Rectal smooth muscle tissue (tissue), 1 donor: ENCODE results near the gene TSPAN16.
A peak's percentile ranks its signal among the peaks of the same experiment; 100 is the strongest.

ENCODE experiments used
- H3K27ac ChIP-seq: one replicate; pipeline ENCODE4 v1.7.0; 2013; ENCODE audit warnings: low read depth, low read length, inconsistent platforms
- H3K27me3 ChIP-seq: one replicate; pipeline ENCODE4 v1.7.0; 2013; ENCODE audit warnings: low read length; ENCODE audit not compliant: control insufficient read depth, insufficient read depth
- H3K36me3 ChIP-seq: one replicate; pipeline ENCODE4 v1.7.0; 2013; ENCODE audit warnings: low read length; ENCODE audit not compliant: control insufficient read depth, insufficient read depth
- H3K4me1 ChIP-seq: one replicate; pipeline ENCODE4 v1.7.0; 2013; ENCODE audit warnings: low read length; ENCODE audit not compliant: control insufficient read depth, insufficient read depth
- H3K4me3 ChIP-seq: one replicate; pipeline ENCODE4 v1.7.0; 2013; ENCODE audit warnings: low read length
- H3K9ac ChIP-seq: one replicate; pipeline ENCODE4 v1.7.0; 2013; ENCODE audit warnings: low read length

The TSPAN16 gene

GRCh38 chr19:11274533-11275086 is 21.4 kb upstream of the TSPAN16 start:
- no peak overlapping the region for H3K4me3 ChIP-seq
- no peaks in the 10 kb centered on the region for H3K4me1 ChIP-seq
- no peak overlapping the region for H3K9ac ChIP-seq
- H3K36me3 ChIP-seq, result no peaks in the 10 kb centered on the region
- H3K27ac ChIP-seq, result no peak overlapping the region
- no peaks in the 10 kb centered on the region for H3K27me3 ChIP-seq

GRCh38 chr19:11278670-11279069 is 17.3 kb upstream of the TSPAN16 start:
- no peaks in the 10 kb centered on the region for H3K4me1 ChIP-seq

GRCh38 chr19:11279505-11280236 is 16.3 kb upstream of the TSPAN16 start:
- H3K27me3 ChIP-seq, result no peaks in the 10 kb centered on the region
- no peaks in the 10 kb centered on the region for H3K36me3 ChIP-seq
- no peak overlapping the region for H3K4me3 ChIP-seq
- H3K9ac ChIP-seq, result no peak overlapping the region
- H3K27ac ChIP-seq, result no peak overlapping the region
- H3K4me1 ChIP-seq, result no peaks in the 10 kb centered on the region

More at GRCh38 chr19:11278670-11279069, 17.3 kb upstream of the TSPAN16 start:
- H3K27me3 ChIP-seq, result no peaks in the 10 kb centered on the region
- H3K36me3 ChIP-seq, result no peaks in the 10 kb centered on the region
- no peak overlapping the region for H3K27ac ChIP-seq
- no peak overlapping the region for H3K4me3 ChIP-seq
- H3K9ac ChIP-seq, result no peak overlapping the region

- Histone ChIP-seq H3K27me3 (no peaks in the 10 kb centered on the region), H3K4me1 (no peaks in the 10 kb centered on the region), H3K27ac (no peak overlapping the region), H3K36me3 (no peaks in the 10 kb centered on the region), H3K9ac (no peak overlapping the region), H3K4me3 (no peak overlapping the region)
These were observed 14.5 kb upstream of the TSPAN16 start for GRCh38 chr19:11281356-11282049.

GRCh38 chr19:11284515-11284914 is 11.4 kb upstream of the TSPAN16 start:
- Histone ChIP-seq H3K27me3 (no peaks in the 10 kb centered on the region), H3K9ac (no peak overlapping the region), H3K27ac (no peak overlapping the region), H3K4me3 (no peak overlapping the region), H3K36me3 (no peaks in the 10 kb centered on the region), H3K4me1 (no peaks in the 10 kb centered on the region)

- Histone ChIP-seq H3K4me1 (no peaks in the 10 kb centered on the region), H3K4me3 (no peak overlapping the region), H3K36me3 (no peaks in the 10 kb centered on the region), H3K27me3 (no peaks in the 10 kb centered on the region), H3K9ac (no peak overlapping the region), H3K27ac (no peak overlapping the region)
These were observed 9.5 kb upstream of the TSPAN16 start for GRCh38 chr19:11286312-11286974.

GRCh38 chr19:11288349-11288748 is 7.6 kb upstream of the TSPAN16 start:
- Histone ChIP-seq H3K36me3 (no peaks in the 10 kb centered on the region), H3K9ac (no peak overlapping the region), H3K27ac (no peak overlapping the region), H3K4me1 (no peaks in the 10 kb centered on the region), H3K4me3 (no peak overlapping the region), H3K27me3 (no peaks in the 10 kb centered on the region)

GRCh38 chr19:11290256-11290655 is 5.7 kb upstream of the TSPAN16 start:
- no peak overlapping the region for H3K9ac ChIP-seq
- H3K27ac ChIP-seq, result no peak overlapping the region
- no peak overlapping the region for H3K4me3 ChIP-seq
- no peaks in the 10 kb centered on the region for H3K36me3 ChIP-seq
- no peaks in the 10 kb centered on the region for H3K27me3 ChIP-seq
- no peaks in the 10 kb centered on the region for H3K4me1 ChIP-seq

- Histone ChIP-seq H3K27ac (no peak overlapping the region), H3K4me1 (no peaks in the 10 kb centered on the region), H3K36me3 (no peaks in the 10 kb centered on the region), H3K4me3 (no peak overlapping the region), H3K27me3 (no peaks in the 10 kb centered on the region), H3K9ac (no peak overlapping the region)
These were observed 4.5 kb upstream of the TSPAN16 start for GRCh38 chr19:11291415-11291814.

- Histone ChIP-seq H3K27me3 (no peaks in the 10 kb centered on the region), H3K4me3 (no peak overlapping the region), H3K36me3 (no peaks in the 10 kb centered on the region), H3K27ac (no peak overlapping the region), H3K4me1 (no peaks in the 10 kb centered on the region), H3K9ac (no peak overlapping the region)
These were observed 4.0 kb upstream of the TSPAN16 start for GRCh38 chr19:11291991-11292390.

GRCh38 chr19:11293433-11294389 is 2.2 kb upstream of the TSPAN16 start:
- no peaks in the 10 kb centered on the region for H3K36me3 ChIP-seq
- peak overlapping the region; percentile 55 for H3K4me3 ChIP-seq
- no peaks in the 10 kb centered on the region for H3K27me3 ChIP-seq
- no peak overlapping the region for H3K9ac ChIP-seq
- no peak overlapping the region for H3K27ac ChIP-seq
- H3K4me1 ChIP-seq, result no peaks in the 10 kb centered on the region
